OCI-LY7 (cell line): Measurements from ENCODE around the gene RCSD1. TPM values are rescaled to one million over a fixed set of nuclear protein-coding genes. Genes with fewer than 3 reads are reported as not detected.
A peak's percentile ranks its signal among the peaks of the same experiment; 100 is the strongest.

Experiments
- BruUV-seq: library from RNA; stranded (reverse); fragments of 400-500 nt; replicated peaks from 2 replicates; lab custom pipeline; 2021; lab: Mats Ljungman, UMichigan
- CTCF ChIA-PET: fragments of 300-600 bp; sonication (Branson Sonifier 250); formaldehyde crosslinking; loops from one replicate; lab custom pipeline; 2022; ENCODE audit warnings: antibody characterized with exemption; ENCODE audit not compliant: unreplicated experiment; lab: Charles Lee
- POLR2A ChIA-PET: fragments of 300-600 bp; sonication (Branson Sonifier 250); formaldehyde crosslinking; loops from one replicate; lab custom pipeline; 2022; ENCODE audit warnings: antibody characterized with exemption; lab: Charles Lee
- DNase-seq: peaks from one replicate; pipeline ENCODE4 v3.0.0-alpha.2; 2015; ENCODE audit warnings: low spot score
- H2AFZ ChIP-seq: fragments of 200-600 bp; sonication (generic), shearing (Covaris generic); 2 replicates; pipeline ENCODE4 v1.6.1; 2014; ENCODE audit warnings: mild to moderate bottlenecking, antibody characterized with exemption, low read length, moderate library complexity
- H3K27ac ChIP-seq: fragments of 200-600 bp; sonication (generic); 2 replicates; pipeline ENCODE4 v1.5.1; 2014; ENCODE audit warnings: mixed run types, low read depth, mild to moderate bottlenecking, moderate library complexity, low read length, inconsistent platforms; ENCODE audit not compliant: poor library complexity, severe bottlenecking
- H3K36me3 ChIP-seq: fragments of 200-600 bp; sonication (generic); 2 replicates; pipeline ENCODE4 v1.6.1; 2014; ENCODE audit warnings: mild to moderate bottlenecking, antibody characterized with exemption, low read length, moderate library complexity, mixed read lengths; ENCODE audit not compliant: insufficient read depth
- H3K4me1 ChIP-seq: fragments of 200-600 bp; sonication (generic); 2 replicates; pipeline ENCODE4 v1.5.1; 2014; ENCODE audit warnings: mild to moderate bottlenecking, low read length; ENCODE audit not compliant: insufficient read depth, poor library complexity, severe bottlenecking
- H3K4me2 ChIP-seq: fragments of 200-600 bp; sonication (generic); 2 replicates; pipeline ENCODE4 v1.6.1; 2014; ENCODE audit warnings: mild to moderate bottlenecking, low read length
- H3K4me3 ChIP-seq: fragments of 200-600 bp; sonication (generic); 2 replicates; pipeline ENCODE4 v1.5.1; 2014; ENCODE audit warnings: mild to moderate bottlenecking, low read depth, low read length; ENCODE audit not compliant: poor library complexity, severe bottlenecking
- H3K79me2 ChIP-seq: fragments of 200-600 bp; sonication (generic); 2 replicates; pipeline ENCODE4 v1.6.1; 2016; ENCODE audit warnings: low read depth, mild to moderate bottlenecking, low read length, moderate library complexity, mixed read lengths; ENCODE audit not compliant: insufficient read depth
- H3K9me2 ChIP-seq: fragments of 200-600 bp; sonication (generic); 2 replicates; pipeline ENCODE4 v1.6.1; 2016; ENCODE audit warnings: mild to moderate bottlenecking, low read length, mixed read lengths; ENCODE audit not compliant: insufficient read depth
- H3K9me3 ChIP-seq: fragments of 200-600 bp; sonication (generic); 2 replicates; pipeline ENCODE4 v1.6.1; 2014; ENCODE audit warnings: mild to moderate bottlenecking, mixed run types, low read length, mixed read lengths
- H4K20me1 ChIP-seq: fragments of 200-600 bp; sonication (generic); 2 replicates; pipeline ENCODE4 v1.6.1; 2014; ENCODE audit warnings: mild to moderate bottlenecking, antibody characterized with exemption, low read length, moderate library complexity, mixed read lengths; ENCODE audit not compliant: insufficient read depth
- EZH2phosphoT487 ChIP-seq: fragments of 200-600 bp; sonication (generic); IDR thresholded peaks from 2 replicates; pipeline ENCODE4 v1.6.1; 2018; ENCODE audit warnings: low read depth, borderline replicate concordance, mild to moderate bottlenecking, mixed run types, antibody characterized with exemption, low read length, moderate library complexity, mixed read lengths
- intact Hi-C: fragments of 100-400 bp; cut with micrococcal nuclease; formaldehyde crosslinking; loops from one replicate; pipeline ENCODE4 v1.10.0; 2022; ENCODE audit not compliant: unreplicated experiment
- total RNA-seq, 2 experiments: library from RNA; depleted of rRNA in 1 of 2; stranded (reverse); fragments of >200 nt in 1 of 2; shearing (Covaris generic) in 1 of 2; gene quantifications; 2 replicates each; pipeline ENCODE4 v1.2.3, GENCODE V29; 2014 to 2022
- TF ChIP-seq, protein P1 (sequence below): fragments of 200-600 bp; sonication (generic); conservative IDR thresholded peaks from 2 replicates; pipeline ENCODE4 v1.5.1; 2014; ENCODE audit warnings: mild to moderate bottlenecking, antibody characterized with exemption, low read length, moderate library complexity, mixed read lengths

Gene RCSD1
- total RNA-seq, 2 experiments from 2014 or later = 161 to 164 TPM

DNA sequence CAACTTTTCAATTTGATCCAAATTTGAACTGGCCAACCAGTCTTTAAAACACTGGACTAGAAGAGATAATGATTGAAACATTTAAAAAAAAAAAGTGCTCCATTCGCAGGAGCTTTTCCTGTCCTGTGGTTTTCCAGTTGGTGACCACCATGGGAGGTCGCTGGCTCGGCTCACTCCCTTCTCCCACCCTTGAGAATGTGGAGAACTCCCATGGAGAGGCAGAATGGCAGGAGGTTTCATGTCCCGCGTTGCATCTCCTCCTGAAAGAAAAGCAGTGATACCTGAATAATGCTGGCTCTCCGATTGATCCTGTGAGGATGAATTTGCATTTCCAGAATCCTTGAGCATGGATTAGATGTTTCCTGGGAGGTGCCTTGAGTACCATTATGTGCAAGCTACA lies 75.2 kb downstream of the RCSD1 start:
- no peak overlapping the region for H2AFZ ChIP-seq
- no peaks in the 10 kb centered on the region for H3K9me2 ChIP-seq
- H3K9me3 ChIP-seq = no peaks in the 10 kb centered on the region
- no peak for DNase-seq
- intact Hi-C loops = no loop called here
- TF ChIP-seq, protein P1, sequence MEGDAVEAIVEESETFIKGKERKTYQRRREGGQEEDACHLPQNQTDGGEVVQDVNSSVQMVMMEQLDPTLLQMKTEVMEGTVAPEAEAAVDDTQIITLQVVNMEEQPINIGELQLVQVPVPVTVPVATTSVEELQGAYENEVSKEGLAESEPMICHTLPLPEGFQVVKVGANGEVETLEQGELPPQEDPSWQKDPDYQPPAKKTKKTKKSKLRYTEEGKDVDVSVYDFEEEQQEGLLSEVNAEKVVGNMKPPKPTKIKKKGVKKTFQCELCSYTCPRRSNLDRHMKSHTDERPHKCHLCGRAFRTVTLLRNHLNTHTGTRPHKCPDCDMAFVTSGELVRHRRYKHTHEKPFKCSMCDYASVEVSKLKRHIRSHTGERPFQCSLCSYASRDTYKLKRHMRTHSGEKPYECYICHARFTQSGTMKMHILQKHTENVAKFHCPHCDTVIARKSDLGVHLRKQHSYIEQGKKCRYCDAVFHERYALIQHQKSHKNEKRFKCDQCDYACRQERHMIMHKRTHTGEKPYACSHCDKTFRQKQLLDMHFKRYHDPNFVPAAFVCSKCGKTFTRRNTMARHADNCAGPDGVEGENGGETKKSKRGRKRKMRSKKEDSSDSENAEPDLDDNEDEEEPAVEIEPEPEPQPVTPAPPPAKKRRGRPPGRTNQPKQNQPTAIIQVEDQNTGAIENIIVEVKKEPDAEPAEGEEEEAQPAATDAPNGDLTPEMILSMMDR = no peak
- TF ChIP-seq EZH2phosphoT487 = no peak
- CTCF ChIA-PET = interaction anchor here (0.5 kb wide), 1 partner anchor 87 kb away, joined by 3 read pairs; no protein-coding TSS in a partner anchor
- no peak overlapping the region for H3K27ac ChIP-seq
- no peaks in the 10 kb centered on the region for H3K79me2 ChIP-seq
- peaks cover 45% of the 10 kb centered on the region for H3K4me1 ChIP-seq
- H3K4me3 ChIP-seq = no peak overlapping the region
- no TSS peak for BruUV-seq
- H3K36me3 ChIP-seq = peaks cover 77% of the 10 kb centered on the region
- peaks cover 12% of the 10 kb centered on the region for H4K20me1 ChIP-seq
- POLR2A ChIA-PET = interaction anchor here (0.6 to 1.1 kb wide), 3 partner anchors 9 to 112 kb away, joined by 3 to 7 read pairs (median 4); no protein-coding TSS in a partner anchor
- no peak overlapping the region for H3K4me2 ChIP-seq

DNA sequence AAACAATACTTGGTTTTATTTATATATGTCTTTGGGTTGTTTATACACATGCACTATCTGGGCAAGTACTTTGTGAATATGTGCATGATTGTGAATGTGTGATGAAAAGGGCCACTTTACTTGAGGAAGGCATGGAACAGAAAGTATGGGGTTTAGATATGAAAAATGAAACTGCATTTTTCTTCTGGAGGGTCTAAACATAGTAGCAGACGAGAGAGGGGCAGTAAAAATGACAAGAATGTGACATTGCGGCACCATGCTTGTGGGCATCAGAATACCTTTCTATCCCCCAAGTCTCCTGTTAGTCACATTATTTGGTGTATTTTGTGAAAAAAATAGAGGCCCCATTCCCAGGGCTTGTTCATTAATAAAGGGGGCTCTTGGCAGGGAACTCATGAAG lies 76.3 kb downstream of the RCSD1 start:
- Histone ChIP-seq H3K9me2 (no peaks in the 10 kb centered on the region), H3K4me3 (no peak overlapping the region), H3K79me2 (no peaks in the 10 kb centered on the region), H3K9me3 (no peaks in the 10 kb centered on the region), H3K4me1 (peaks cover 45% of the 10 kb centered on the region), H3K27ac (no peak overlapping the region), H4K20me1 (peaks cover 12% of the 10 kb centered on the region), H2AFZ (no peak overlapping the region), H3K36me3 (peaks cover 66% of the 10 kb centered on the region), H3K4me2 (peak overlapping the region; percentile 49)
- POLR2A ChIA-PET = interaction anchor here (0.9 to 1.1 kb wide), 4 partner anchors 11 to 113 kb away, joined by 3 to 5 read pairs (median 4); no protein-coding TSS in a partner anchor
- CTCF ChIA-PET = interaction anchor here (0.8 to 1.4 kb wide), 2 partner anchors 38 to 106 kb away, joined by 3 read pairs; no protein-coding TSS in a partner anchor
- no TSS peak for BruUV-seq
- intact Hi-C loops = no loop called here
- TF ChIP-seq EZH2phosphoT487 = no peak
- TF ChIP-seq, protein P1 = no peak
- DNase-seq = no peak
